ENCODE measurements around the gene WNT2. TPM values are rescaled to one million over a fixed set of nuclear protein-coding genes. Genes with fewer than 3 reads are reported as not detected.

The WNT2 gene
- total RNA-seq (1 to 10 TPM in 1 of 9 donors, under 1 TPM in 5, not detected in 3; 0.09 to 1.2 (median 0.20) TPM), polyA plus RNA-seq (under 1 TPM; 0.15 to 0.28 TPM)
- long read RNA-seq, donor 1 = 0 reads
- long read RNA-seq, donor 2, partial matches to known transcripts = 0 of 1 reads
- long read RNA-seq, donor 2, other reads (novel, unspliced or antisense) = 0 of 1 reads
- long read RNA-seq, donor 3 = 0 reads

- intact Hi-C loops (cut with DNase I) = no loop called here
- ATAC-seq = no peak
- H3K4me3 ChIP-seq = peak within 1 kb of the TSS; percentile 22 to 55 (median 40)
- peaks cover 8 to 51% (median 25%) of the 10 kb centered on the region in 9 donors for H3K27me3 ChIP-seq
- peak within 1 kb of the TSS in 1 of 12 donors; percentile 9 for H3K27ac ChIP-seq
- H3K9me3 ChIP-seq = no peaks in the 10 kb centered on the region
- no peak for DNase-seq
- WGBS, 4 donors = 0 to 1% (median 1%) methylated on average over 23 to 60 of the region's 60 CpGs
- peaks cover 0 to 24% (median 9%) of the 10 kb centered on the region in 12 donors for H3K4me1 ChIP-seq
- TF ChIP-seq CTCF (IDR thresholded peaks at IDR 0.05) (no peak), POLR2A (IDR thresholded peaks at IDR 0.05) (no peak)
- H3K36me3 ChIP-seq = no peaks in the 10 kb centered on the region
These were observed at the start of gene WNT2 for GRCh38 chr7:117322741-117323304. TSS of gene WNT2 (minus strand) at chr7:117323058. CDS start at chr7:117322989, 69 bp downstream.

GRCh38 chr7:117372073-117372472 is 49.2 kb upstream of the WNT2 start:
- H3K4me3 ChIP-seq = no peak overlapping the region
- no peaks in the 10 kb centered on the region for H3K27me3 ChIP-seq
- no peaks in the 10 kb centered on the region for H3K36me3 ChIP-seq
- H3K9me3 ChIP-seq = no peaks in the 10 kb centered on the region
- no peaks in the 10 kb centered on the region for H3K4me1 ChIP-seq
- no peak for TF ChIP-seq POLR2A (IDR thresholded peaks at IDR 0.05)
- no peak for TF ChIP-seq CTCF (IDR thresholded peaks at IDR 0.05)
- no peak overlapping the region for H3K27ac ChIP-seq
- intact Hi-C loops (cut with DNase I) = no loop called here
- 89 to 96% (median 93%) methylated on average over 1 of the region's 1 CpG for WGBS, 4 donors
- ATAC-seq (no peak), DNase-seq (no peak)

GRCh38 chr7:117364339-117365080 is 41.7 kb upstream of the WNT2 start:
- no peak for DNase-seq
- intact Hi-C loops (cut with DNase I) = no loop called here
- no peak for ATAC-seq
- no peak overlapping the region for H3K27ac ChIP-seq
- no peaks in the 10 kb centered on the region for H3K27me3 ChIP-seq
- TF ChIP-seq POLR2A (IDR thresholded peaks at IDR 0.05) (no peak), CTCF (IDR thresholded peaks at IDR 0.05) (no peak)
- no peaks in the 10 kb centered on the region for H3K9me3 ChIP-seq
- no peak overlapping the region for H3K4me3 ChIP-seq
- no peaks in the 10 kb centered on the region for H3K4me1 ChIP-seq
- no peaks in the 10 kb centered on the region for H3K36me3 ChIP-seq

- H3K4me1 ChIP-seq = no peaks in the 10 kb centered on the region
- no peak for ATAC-seq
- intact Hi-C loops (cut with DNase I) = no loop called here
- H3K36me3 ChIP-seq = no peaks in the 10 kb centered on the region
- TF ChIP-seq CTCF (IDR thresholded peaks at IDR 0.05) (no peak), POLR2A (IDR thresholded peaks at IDR 0.05) (no peak)
- H3K9me3 ChIP-seq = no peaks in the 10 kb centered on the region
- H3K27ac ChIP-seq = no peak overlapping the region
- no peak for DNase-seq
- no peaks in the 10 kb centered on the region for H3K27me3 ChIP-seq
- H3K4me3 ChIP-seq = no peak overlapping the region
These were observed 39.5 kb upstream of the WNT2 start for GRCh38 chr7:117362294-117362888.
